ENCODE data around the gene EEF2. TPM values are rescaled to one million over a fixed set of nuclear protein-coding genes. Genes with fewer than 3 reads are reported as not detected.
A peak's percentile ranks its signal among the peaks of the same experiment; 100 is the strongest.

Gene EEF2
- total RNA-seq, 1 experiment from 2014 or later, result 2,701 TPM

- no TSS peak for BruUV-seq (replicated peaks)
- intact Hi-C loops (cut with micrococcal nuclease; ENCODE audit: unreplicated experiment), result no loop called here
- H3K4me1 ChIP-seq (ENCODE audit: insufficient read depth, low read length, poor library complexity, severe bottlenecking), result peaks cover 9% of the 10 kb centered on the region
- TF ChIP-seq EZH2 (IDR thresholded peaks at IDR 0.05; ENCODE audit: borderline replicate concordance, low read depth, low read length, poor library complexity, severe bottlenecking), result no peak
- no peak for TF ChIP-seq CTCF (conservative IDR thresholded peaks at IDR 0.05; ENCODE audit: low read depth, low read length)
- H3K36me3 ChIP-seq (ENCODE audit: insufficient read depth, low read length, poor library complexity, severe bottlenecking), result peaks cover 27% of the 10 kb centered on the region
- H3K9me3 ChIP-seq (ENCODE audit: low read depth, low read length, poor library complexity, severe bottlenecking), result no peaks in the 10 kb centered on the region
- H3K4me3 ChIP-seq (ENCODE audit: low read depth, low read length, poor library complexity, severe bottlenecking), result no peak overlapping the region
- H3K27me3 ChIP-seq (replicated peaks; ENCODE audit: insufficient read depth, low read depth, low read length, poor library complexity), result no peaks in the 10 kb centered on the region
- no peak for DNase-seq (ENCODE audit: low spot score)
- ChIA-PET CTCF (no interaction called here), POLR2A (ENCODE audit: low non-redundant PET) (no interaction called here)
- no peak overlapping the region for H3K27ac ChIP-seq (ENCODE audit: low read depth, low read length, poor library complexity, severe bottlenecking)
Measured at GRCh38 chr19:4010808-4011110, 25.5 kb upstream of the EEF2 start.

- ChIA-PET CTCF (no interaction called here), POLR2A (ENCODE audit: low non-redundant PET) (no interaction called here)
- intact Hi-C loops (cut with micrococcal nuclease; ENCODE audit: unreplicated experiment), result no loop called here
- no peak for TF ChIP-seq CTCF (conservative IDR thresholded peaks at IDR 0.05; ENCODE audit: low read depth, low read length)
- no peak for TF ChIP-seq EZH2 (IDR thresholded peaks at IDR 0.05; ENCODE audit: borderline replicate concordance, low read depth, low read length, poor library complexity, severe bottlenecking)
- H3K27ac ChIP-seq (ENCODE audit: low read depth, low read length, poor library complexity, severe bottlenecking), result no peak overlapping the region
- no TSS peak for BruUV-seq (replicated peaks)
- no peaks in the 10 kb centered on the region for H3K9me3 ChIP-seq (ENCODE audit: low read depth, low read length, poor library complexity, severe bottlenecking)
- H3K4me3 ChIP-seq (ENCODE audit: low read depth, low read length, poor library complexity, severe bottlenecking), result no peak overlapping the region
- peaks cover 9% of the 10 kb centered on the region for H3K4me1 ChIP-seq (ENCODE audit: insufficient read depth, low read length, poor library complexity, severe bottlenecking)
- peaks cover 27% of the 10 kb centered on the region for H3K36me3 ChIP-seq (ENCODE audit: insufficient read depth, low read length, poor library complexity, severe bottlenecking)
- no peaks in the 10 kb centered on the region for H3K27me3 ChIP-seq (replicated peaks; ENCODE audit: insufficient read depth, low read depth, low read length, poor library complexity)
- DNase-seq (ENCODE audit: low spot score), result no peak
Measured at GRCh38 chr19:4009990-4010807, 24.9 kb upstream of the EEF2 start.

- POLR2A ChIA-PET (ENCODE audit: low non-redundant PET), result interaction anchor here (0.6 to 1.8 kb wide), 3 partner anchors 23 to 1285 kb away, joined by 5 to 7 read pairs (median 5); partner anchors contain the start of gene EEF2
- H3K27me3 ChIP-seq (replicated peaks; ENCODE audit: insufficient read depth, low read depth, low read length, poor library complexity), result no peaks in the 10 kb centered on the region
- H3K4me3 ChIP-seq (ENCODE audit: low read depth, low read length, poor library complexity, severe bottlenecking), result peak overlapping the region; percentile 66
- no TSS peak for BruUV-seq (replicated peaks)
- CTCF ChIA-PET, result interaction anchor here (0.7 to 1.3 kb wide), 2 partner anchors 20 to 133 kb away, joined by 4 to 8 read pairs; no protein-coding TSS in a partner anchor
- intact Hi-C loops (cut with micrococcal nuclease; ENCODE audit: unreplicated experiment), result no loop called here
- H3K27ac ChIP-seq (ENCODE audit: low read depth, low read length, poor library complexity, severe bottlenecking), result peak overlapping the region; percentile 80
- peaks cover 9% of the 10 kb centered on the region for H3K4me1 ChIP-seq (ENCODE audit: insufficient read depth, low read length, poor library complexity, severe bottlenecking)
- TF ChIP-seq CTCF (conservative IDR thresholded peaks at IDR 0.05; ENCODE audit: low read depth, low read length), result no peak
- TF ChIP-seq EZH2 (IDR thresholded peaks at IDR 0.05; ENCODE audit: borderline replicate concordance, low read depth, low read length, poor library complexity, severe bottlenecking), result no peak
- peaks cover 7% of the 10 kb centered on the region for H3K36me3 ChIP-seq (ENCODE audit: insufficient read depth, low read length, poor library complexity, severe bottlenecking)
- DNase-seq (ENCODE audit: low spot score), result peak; percentile 47
- H3K9me3 ChIP-seq (ENCODE audit: low read depth, low read length, poor library complexity, severe bottlenecking), result no peaks in the 10 kb centered on the region
Measured at GRCh38 chr19:4007836-4008539, 22.7 kb upstream of the EEF2 start.

Data from A673 (cell line).